Epithelial cell of esophagus (primary cell): ENCODE results near the gene IGFL4.

Source experiments
- DNase-seq: peaks from one replicate; pipeline ENCODE4 v3.0.0; 2010; ENCODE audit warnings: low read depth
- H3K4me3 ChIP-seq: 2 replicates; pipeline ENCODE4 v1.5.1; 2011; ENCODE audit warnings: mild to moderate bottlenecking, low read length, control low read depth
- CTCF ChIP-seq: IDR thresholded peaks from 2 replicates; pipeline ENCODE4 v1.5.1; 2011; ENCODE audit warnings: low read depth, mild to moderate bottlenecking, low read length, control low read depth, inconsistent platforms; ENCODE audit not compliant: insufficient read depth; ENCODE audit errors: missing control alignments

Gene IGFL4

GRCh38 chr19:46043519-46043918 is 2.7 kb upstream of the IGFL4 start:
- H3K4me3 ChIP-seq: no peak overlapping the region
- no peak for DNase-seq
- TF ChIP-seq CTCF: no peak

GRCh38 chr19:46042252-46042883 is 1.6 kb upstream of the IGFL4 start:
- no peak for DNase-seq
- H3K4me3 ChIP-seq: no peak overlapping the region
- no peak for TF ChIP-seq CTCF

GRCh38 chr19:46040125-46040524 is 677 bp downstream of the IGFL4 start:
- no peak overlapping the region for H3K4me3 ChIP-seq
- no peak for TF ChIP-seq CTCF
- no peak for DNase-seq

- H3K4me3 ChIP-seq: no peak overlapping the region
- no peak for TF ChIP-seq CTCF
- no peak for DNase-seq
Observed at GRCh38 chr19:46036744-46037128, 4.1 kb downstream of the IGFL4 start.

- no peak for DNase-seq
- H3K4me3 ChIP-seq: no peak overlapping the region
- TF ChIP-seq CTCF: no peak
Observed at GRCh38 chr19:46035986-46036743, 4.6 kb downstream of the IGFL4 start.

GRCh38 chr19:46035546-46035945 is 5.3 kb downstream of the IGFL4 start:
- H3K4me3 ChIP-seq: no peak overlapping the region
- no peak for DNase-seq
- no peak for TF ChIP-seq CTCF

- no peak for DNase-seq
- no peak overlapping the region for H3K4me3 ChIP-seq
- TF ChIP-seq CTCF: no peak
Observed at GRCh38 chr19:46033401-46033800, 7.4 kb downstream of the IGFL4 start.
